Measurements from ENCODE around the gene CLK3.
A peak's percentile ranks its signal among the peaks of the same experiment; 100 is the strongest.
"Not testable (repeated sequence)": the region's sequence is repeated elsewhere in the genome, so short reads cannot be mapped to it uniquely, and the experiment has no call there.

The CLK3 gene

DNA sequence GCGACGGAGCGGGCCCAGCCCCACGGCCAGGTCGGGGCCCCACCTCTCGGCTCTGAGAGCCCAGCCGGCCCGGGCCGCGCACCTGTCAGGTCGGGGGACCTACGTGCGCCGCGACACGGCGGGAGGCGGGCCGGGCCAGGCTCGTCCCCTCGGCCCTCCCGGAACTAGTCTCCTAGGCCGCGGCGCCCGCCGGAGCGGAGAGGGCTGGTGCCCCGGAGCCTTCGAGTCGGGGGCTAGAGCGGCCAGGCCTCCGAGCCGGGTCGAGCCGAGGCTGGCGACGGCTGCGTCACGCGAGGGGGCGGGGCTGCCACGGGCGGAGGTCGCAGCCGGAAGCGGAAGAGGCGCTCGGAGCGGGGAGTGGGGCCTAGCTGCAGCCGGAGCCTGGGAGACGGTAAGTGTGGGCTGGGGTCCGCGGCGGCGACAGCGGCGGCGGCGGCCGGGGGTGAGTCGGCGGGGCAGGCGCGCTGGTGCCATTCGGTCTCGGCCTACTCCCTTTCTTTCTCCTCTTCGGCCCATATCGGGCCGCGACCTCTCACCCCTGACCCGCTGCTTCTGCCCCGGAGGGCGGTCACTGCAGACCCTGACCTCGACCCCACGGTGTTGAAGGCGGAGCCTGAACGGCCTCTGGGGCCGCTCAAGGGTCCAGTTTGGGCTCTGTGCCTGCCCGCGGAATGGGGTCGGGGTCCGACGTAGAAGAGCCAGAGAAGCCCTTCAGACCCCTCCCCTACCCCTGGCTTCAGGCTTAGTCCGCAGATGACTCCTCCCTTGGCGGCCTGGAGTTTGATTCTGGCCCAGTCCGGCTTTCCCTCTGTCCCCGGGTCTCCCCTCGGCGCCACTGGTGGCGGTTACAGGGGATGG is at the start of gene CLK3:
Gene CLK3, plus strand, starts transcription at position 329 of the 858 bp plus-strand sequence. CDS start 3,361 bp downstream, outside the sequence.
- DNase-seq, result peak; percentile 79 to 98 (median 89)

DNA sequence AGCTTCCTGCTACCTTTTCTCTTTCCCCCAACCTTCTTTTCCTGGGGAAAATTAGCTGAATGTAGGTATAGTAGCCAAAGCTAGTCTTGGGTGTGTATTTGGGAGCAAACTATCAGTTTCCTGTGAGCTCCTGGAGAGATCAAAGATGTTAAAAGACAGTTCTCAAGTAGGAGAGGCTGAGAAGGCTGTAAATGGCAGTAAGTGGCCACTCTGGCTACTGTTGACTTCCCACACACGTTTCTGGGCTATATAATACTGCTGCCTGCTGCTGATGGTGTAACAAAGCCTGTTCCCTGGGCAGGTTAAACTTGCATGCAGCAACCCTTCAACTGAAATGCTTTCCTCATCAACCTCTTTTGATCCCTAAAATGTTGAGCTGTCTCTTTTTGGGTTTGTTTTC is 47.0 kb upstream of the CLK3 start:
- DNase-seq, result no peak

DNA sequence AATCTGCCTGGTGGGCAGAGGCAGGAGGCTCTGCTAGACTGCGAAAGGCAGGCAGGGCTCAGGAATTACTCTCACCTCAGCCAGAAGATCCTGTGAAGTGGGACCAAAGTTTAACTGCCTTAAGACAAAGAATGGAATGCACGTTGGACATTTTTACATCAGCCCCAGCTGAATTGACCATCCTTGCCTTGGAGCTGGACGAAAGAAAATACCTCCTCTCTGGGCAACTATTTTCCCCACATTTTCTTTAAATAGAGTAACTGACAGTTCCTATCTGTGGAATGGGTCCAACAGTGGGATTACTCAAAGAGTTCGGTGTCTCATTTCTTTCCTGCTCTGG is 45.9 kb upstream of the CLK3 start:
- DNase-seq, result no peak

DNA sequence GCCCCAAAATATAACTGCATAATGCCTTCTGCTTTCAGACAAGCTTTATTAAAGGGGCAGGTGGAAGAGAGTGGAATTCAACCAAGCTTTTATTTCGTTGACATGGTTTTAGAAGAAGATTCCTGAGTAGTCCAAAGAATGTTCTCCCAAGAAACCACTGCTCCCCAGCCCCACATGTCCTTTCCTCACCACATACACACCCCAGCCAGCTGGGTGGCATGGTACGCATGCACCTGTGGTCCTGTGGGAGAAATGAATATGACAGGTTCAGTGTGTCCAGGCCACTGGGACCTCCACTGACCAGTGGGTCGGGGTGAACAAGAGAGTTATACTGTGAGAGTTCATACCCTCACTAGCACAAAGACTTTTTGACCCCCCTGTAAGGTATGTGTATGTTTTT is 44.4 kb upstream of the CLK3 start:
- DNase-seq, result no peak

GRCh38 chr15:74573987-74574386 is 41.6 kb upstream of the CLK3 start:
- DNase-seq, result no peak

DNA sequence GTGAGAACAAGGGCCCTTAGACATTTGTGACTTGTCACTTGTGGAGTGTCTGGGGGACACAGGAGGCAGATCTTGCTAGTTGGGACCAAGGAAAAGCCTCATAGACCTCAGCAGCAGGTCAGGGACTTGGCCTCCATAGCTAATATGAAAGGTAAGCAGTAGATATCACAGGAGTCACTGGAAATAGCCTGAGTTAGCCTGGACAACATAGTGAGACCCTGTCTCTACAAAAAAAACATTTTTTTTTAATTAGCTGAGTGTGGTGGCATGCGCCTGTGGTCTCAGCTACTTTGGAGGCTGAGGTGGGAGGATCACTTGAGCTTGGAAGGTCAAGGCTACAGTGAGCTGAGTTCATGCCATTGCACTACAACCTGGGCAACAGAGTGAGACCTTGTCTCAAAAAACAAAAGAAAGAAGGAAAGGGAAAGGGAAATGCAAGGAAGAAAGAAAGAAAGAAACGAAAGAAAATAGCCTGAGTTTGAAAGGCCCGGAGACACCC is 37.1 kb upstream of the CLK3 start:
- DNase-seq, result no peak

DNA sequence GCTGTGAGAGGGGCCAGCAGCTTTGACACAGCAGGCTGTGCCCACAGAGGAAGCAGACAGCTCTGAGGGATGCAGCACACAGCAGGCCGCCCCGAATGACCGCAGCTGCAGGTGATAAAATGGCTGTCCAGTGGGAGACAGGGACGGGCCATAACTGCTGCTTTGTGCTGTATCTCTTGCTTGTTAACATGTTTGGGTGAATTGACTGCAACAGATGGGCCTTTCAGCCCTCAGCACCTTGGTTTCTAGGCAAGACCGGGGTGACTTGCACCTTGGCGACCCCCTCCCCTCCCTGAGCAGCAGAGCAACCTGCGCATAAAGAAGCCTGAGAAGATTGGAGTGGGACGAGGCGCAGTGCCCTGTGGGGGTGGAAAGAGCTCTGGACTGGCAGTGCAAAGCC is 36.6 kb upstream of the CLK3 start:
- no peak for DNase-seq

GRCh38 chr15:74580538-74581350 is 34.9 kb upstream of the CLK3 start:
- no peak for DNase-seq

GRCh38 chr15:74584204-74584603 is 31.4 kb upstream of the CLK3 start:
- DNase-seq, result no peak

DNA sequence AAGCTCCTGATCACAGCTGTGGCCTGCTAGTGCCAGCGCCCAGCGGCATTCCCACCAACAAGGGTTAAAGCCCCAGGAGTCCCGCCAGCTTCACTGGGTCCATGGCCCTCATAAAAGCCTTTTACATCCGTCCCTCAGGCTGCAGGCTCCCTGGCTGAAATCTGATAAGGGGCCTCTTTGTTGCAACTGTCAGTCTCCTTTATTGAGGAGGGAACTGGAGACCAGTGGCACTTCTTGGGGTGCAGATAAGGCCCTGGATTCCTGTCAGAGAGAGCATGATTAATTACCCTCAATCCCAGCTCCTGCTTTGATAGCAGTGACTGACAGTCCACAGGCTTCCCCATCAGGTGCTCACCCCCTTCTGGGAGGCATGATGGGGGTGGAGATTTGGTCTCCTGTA is 30.9 kb upstream of the CLK3 start:
- DNase-seq, result no peak

GRCh38 chr15:74585191-74585590 is 30.4 kb upstream of the CLK3 start:
- DNase-seq, result no peak

GRCh38 chr15:74585857-74586256 is 29.8 kb upstream of the CLK3 start:
- DNase-seq, result no peak

DNA sequence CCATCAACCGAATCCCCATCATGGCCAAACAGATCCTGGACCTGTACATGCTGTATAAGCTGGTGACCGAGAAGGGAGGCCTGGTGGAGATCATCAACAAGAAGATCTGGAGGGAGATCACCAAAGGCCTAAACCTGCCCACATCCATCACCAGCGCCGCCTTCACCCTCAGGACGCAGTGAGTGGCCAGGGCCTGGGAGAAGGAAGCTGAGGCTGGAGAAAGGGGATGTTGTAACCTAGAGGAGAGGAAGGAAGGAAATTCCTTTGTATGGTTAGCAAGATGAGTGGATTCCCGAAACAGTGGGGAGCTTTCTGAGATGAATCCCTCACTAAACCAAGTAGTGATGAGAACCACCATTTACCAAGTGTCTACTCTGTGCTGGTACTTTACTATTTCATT is 25.8 kb upstream of the CLK3 start:
- no peak for DNase-seq

DNA sequence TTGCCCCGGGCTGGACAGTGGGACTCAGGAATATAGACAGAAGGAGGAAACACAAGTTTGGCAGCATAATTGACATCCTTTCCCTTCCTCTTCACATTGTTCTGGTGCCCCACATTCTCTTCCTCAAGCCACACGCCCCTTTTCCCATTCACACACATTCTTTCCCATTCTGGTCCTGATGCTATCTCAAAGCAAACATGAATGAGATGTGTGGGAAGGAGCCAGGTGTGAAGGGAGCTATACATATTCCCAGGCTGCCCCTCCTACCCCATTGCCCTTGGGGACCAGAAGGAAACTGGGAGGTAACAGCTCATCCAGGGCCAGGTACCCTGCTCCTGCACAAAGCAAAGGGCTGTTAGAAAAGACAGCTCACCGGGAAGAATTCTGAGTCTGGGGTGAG is 23.4 kb upstream of the CLK3 start:
- DNase-seq, result no peak

DNA sequence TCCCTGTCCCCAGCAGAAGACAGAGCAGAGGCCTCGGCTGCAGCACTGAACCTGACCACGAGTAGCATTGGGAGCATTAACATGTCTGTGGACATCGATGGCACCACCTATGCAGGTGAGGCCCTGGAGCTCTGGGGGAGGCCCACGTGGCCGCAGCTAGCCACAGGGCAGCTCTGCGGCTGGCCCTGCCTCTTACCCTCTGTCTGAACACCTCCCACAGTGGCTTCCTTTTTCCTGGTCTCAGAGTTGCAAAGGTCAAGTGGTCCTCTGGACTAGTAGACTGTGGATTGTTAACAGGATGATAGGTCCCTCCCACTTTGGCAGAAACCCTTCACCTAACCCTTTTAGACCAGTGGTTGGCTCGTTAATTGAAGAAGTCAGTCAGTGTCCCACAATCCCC is 22.5 kb upstream of the CLK3 start:
- no peak for DNase-seq

GRCh38 chr15:74594455-74594854 is 21.2 kb upstream of the CLK3 start:
- DNase-seq, result no peak

DNA sequence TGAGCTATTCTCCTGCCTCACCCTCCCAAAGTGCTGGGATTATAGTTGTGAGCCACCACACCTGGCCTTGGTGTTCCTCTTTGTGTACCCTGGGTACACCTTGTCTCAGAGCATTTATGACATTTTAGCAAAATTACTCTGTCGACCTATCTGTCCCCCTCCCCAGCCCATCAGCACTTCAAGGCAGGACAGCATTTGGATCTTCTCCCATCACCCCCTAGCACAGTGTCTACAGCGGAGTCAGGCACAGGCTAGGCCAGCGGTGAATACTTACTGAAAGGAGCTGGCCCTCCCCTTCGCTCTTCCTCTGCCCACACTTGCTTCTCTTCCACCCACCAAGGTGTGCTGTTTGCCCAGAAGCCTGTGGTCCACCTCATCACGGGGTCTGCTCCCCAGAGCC is 20.4 kb upstream of the CLK3 start:
- DNase-seq, result no peak

GRCh38 chr15:74596736-74597135 is 18.9 kb upstream of the CLK3 start:
- not testable (repeated sequence) for DNase-seq

GRCh38 chr15:74597146-74597705 is 18.4 kb upstream of the CLK3 start:
- not testable (repeated sequence) for DNase-seq

DNA sequence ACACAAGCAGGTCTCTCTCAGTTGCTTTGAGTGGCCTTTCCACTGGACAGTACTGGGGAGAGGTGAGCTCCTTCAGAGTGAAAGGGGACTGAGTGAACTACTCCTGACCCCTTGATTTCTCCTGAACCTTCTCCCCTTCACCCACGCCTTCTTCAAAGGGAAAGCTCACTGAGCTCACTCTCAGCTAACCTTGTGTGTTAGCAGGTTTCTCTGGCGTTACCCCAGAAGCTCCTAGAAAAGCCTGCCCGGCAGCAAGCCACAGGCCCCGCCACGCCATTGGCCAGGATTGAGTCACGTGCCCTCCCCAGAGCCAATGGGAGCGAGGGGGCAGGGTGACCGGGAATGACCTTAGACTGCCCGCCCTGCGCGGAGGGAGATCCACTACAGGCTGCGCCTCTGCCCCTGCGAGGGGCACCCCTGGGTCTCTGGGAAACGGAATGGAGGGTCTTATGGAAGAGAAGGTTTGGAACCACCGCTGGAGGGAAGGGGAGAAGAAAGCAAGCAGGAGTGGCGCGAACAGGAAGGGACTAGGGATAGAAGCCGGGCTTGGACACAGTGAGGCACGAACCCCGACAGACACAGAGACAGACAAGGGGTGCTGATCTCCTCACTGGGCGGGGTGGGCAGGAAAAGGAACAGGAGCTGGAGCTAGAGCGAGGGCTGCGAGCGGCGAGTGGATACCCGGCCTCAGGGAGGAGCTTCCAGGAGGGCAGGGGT is 17.4 kb upstream of the CLK3 start:
- DNase-seq, result peak; percentile 51 to 79 (median 68)

DNA sequence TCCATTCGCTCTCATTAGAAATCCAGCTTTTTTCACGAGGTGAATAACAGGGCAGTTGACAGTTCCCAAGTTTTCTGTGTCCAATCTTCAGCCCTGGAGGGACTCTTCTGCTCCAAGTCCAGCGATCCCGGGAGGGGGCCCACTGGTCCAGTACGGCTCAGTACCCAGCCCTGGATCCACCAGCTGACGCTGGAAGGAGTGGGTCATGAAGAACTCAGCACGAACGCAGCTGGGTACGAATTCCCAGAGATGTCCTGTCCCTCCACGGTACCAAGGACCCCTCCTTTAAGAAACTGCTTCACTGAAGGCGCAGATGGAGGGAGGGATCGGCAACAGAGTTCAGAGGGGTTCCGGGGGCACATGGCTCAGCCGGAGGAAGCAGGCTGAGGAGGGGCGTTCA is 16.5 kb upstream of the CLK3 start:
- no peak for DNase-seq

DNA sequence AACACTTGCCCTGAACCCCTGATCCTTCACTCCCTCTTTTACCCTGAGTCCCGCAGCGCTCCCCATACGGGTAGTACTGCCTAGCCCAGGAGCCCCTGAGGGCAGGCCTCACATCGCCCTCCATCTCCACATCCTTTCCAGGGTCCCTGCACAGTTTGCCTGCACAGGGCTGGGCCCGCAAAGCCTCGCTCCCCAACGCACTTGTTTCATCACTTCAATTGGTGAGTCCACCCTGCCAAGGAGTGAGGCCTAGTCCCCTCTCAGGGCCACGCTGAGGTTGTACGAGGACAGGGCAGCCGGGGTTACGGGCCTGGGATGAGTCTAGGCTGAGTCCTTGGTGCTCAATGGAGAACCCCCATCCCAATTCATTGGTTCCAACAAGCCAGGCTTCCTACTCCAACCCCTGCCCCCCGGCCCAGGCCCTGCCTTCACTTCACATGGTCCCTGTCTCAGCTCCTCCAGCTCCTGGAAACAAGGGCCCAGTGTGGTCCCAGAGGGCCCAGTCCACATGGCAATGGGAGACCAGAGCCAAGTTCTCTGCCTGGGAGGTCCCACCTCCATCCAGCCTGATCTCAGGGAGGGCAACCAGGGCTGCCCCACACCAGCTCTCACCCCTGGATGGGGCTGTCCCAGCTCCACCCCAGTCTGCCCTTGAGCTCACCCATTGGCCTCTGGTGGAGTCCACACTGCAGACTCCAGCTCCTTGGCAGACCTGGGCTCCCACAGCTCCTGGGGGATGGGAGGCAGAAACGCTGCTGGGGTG is 12.4 kb upstream of the CLK3 start:
- no peak for DNase-seq
